Liver (tissue), 3 donors: ENCODE data around the gene BST1.

ENCODE experiments used
- EGR1 ChIP-seq, 2 donors: IDR thresholded peaks; 2 replicates each; pipeline ENCODE4 v1.6.1; 2016 to 2018; ENCODE audit warnings: antibody characterized with exemption in 2 of 2, low read depth in 2 of 2
- GABPA ChIP-seq, 2 donors: IDR thresholded peaks in 1 of 2; conservative IDR thresholded peaks in 1 of 2; 2 replicates each; pipeline ENCODE4 v1.6.1; 2016; ENCODE audit warnings: antibody characterized with exemption in 2 of 2, mild to moderate bottlenecking in 1 of 2, moderate library complexity in 1 of 2
- HNF4A ChIP-seq, 2 donors: conservative IDR thresholded peaks; 2 replicates each; pipeline ENCODE4 v1.6.1; 2016; ENCODE audit warnings: antibody characterized with exemption in 2 of 2, mild to moderate bottlenecking in 2 of 2
- JUND ChIP-seq, 2 donors: IDR thresholded peaks; 2 replicates each; pipeline ENCODE4 v1.6.1; 2016; ENCODE audit warnings: antibody characterized with exemption in 2 of 2
- MAX ChIP-seq: IDR thresholded peaks from 2 replicates; pipeline ENCODE4 v1.6.1; 2016; ENCODE audit warnings: antibody characterized with exemption
- RAD21 ChIP-seq, 2 donors: IDR thresholded peaks; 2 replicates each; pipeline ENCODE4 v1.6.1; 2016; ENCODE audit warnings: antibody characterized with exemption in 2 of 2, mild to moderate bottlenecking in 2 of 2
- REST ChIP-seq: IDR thresholded peaks from 2 replicates; pipeline ENCODE4 v1.6.1; 2016; ENCODE audit warnings: antibody characterized with exemption, mild to moderate bottlenecking
- TAF1 ChIP-seq: conservative IDR thresholded peaks from 2 replicates; pipeline ENCODE4 v1.6.1; 2016; ENCODE audit warnings: antibody characterized with exemption, mild to moderate bottlenecking
- YY1 ChIP-seq: IDR thresholded peaks from 2 replicates; pipeline ENCODE4 v1.6.1; 2016; ENCODE audit warnings: antibody characterized with exemption, mild to moderate bottlenecking
- TF ChIP-seq, protein P1 (sequence below): fragments of 150-350 bp; IDR thresholded peaks from 2 replicates; pipeline ENCODE4 v1.5.1; 2017; ENCODE audit warnings: improper control_type of control experiment, low read depth, low read length; ENCODE audit not compliant: missing input control
- donor health status: healthy.
- donor health status: healthy.

DNA sequence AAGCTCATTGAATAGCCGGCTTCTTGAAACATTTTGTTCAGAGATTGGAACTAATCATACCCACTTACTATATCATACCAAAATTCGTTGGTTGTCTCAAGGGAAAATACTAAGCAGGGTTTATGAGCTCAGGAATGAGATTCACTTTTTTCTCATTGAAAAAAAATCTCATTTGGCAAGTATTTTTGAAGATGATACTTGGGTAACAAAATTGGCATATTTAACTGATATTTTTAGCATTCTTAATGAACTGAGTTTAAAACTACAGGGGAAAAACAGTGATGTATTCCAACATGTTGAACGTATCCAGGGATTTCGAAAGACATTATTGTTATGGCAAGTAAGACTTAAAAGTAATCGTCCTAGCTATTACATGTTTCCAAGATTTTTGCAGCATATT is 14.8 kb upstream of the BST1 start:
- TF ChIP-seq HNF4A (conservative IDR thresholded peaks at IDR 0.05) = no peak
- TF ChIP-seq, protein P1, sequence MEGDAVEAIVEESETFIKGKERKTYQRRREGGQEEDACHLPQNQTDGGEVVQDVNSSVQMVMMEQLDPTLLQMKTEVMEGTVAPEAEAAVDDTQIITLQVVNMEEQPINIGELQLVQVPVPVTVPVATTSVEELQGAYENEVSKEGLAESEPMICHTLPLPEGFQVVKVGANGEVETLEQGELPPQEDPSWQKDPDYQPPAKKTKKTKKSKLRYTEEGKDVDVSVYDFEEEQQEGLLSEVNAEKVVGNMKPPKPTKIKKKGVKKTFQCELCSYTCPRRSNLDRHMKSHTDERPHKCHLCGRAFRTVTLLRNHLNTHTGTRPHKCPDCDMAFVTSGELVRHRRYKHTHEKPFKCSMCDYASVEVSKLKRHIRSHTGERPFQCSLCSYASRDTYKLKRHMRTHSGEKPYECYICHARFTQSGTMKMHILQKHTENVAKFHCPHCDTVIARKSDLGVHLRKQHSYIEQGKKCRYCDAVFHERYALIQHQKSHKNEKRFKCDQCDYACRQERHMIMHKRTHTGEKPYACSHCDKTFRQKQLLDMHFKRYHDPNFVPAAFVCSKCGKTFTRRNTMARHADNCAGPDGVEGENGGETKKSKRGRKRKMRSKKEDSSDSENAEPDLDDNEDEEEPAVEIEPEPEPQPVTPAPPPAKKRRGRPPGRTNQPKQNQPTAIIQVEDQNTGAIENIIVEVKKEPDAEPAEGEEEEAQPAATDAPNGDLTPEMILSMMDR = no peak
- no peak for TF ChIP-seq RAD21 (IDR thresholded peaks at IDR 0.05)
- no peak for TF ChIP-seq TAF1
- no peak for TF ChIP-seq REST
- TF ChIP-seq EGR1 (IDR thresholded peaks at IDR 0.05; ENCODE audit: low read depth in 2 of 2) = no peak
- TF ChIP-seq JUND (IDR thresholded peaks at IDR 0.05) = no peak
- TF ChIP-seq MAX = no peak
- no peak for TF ChIP-seq YY1
- TF ChIP-seq GABPA (IDR thresholded peaks at IDR 0.05 in 1 of 2, conservative IDR thresholded peaks at IDR 0.05 in 1 of 2) = no peak
